Spleen (tissue), 7 donors: ENCODE data around the gene FMOD.
"Not testable (repeated sequence)": the region's sequence is repeated elsewhere in the genome, so short reads cannot be mapped to it uniquely, and the experiment has no call there.

Source experiments
- CTCF ChIP-seq, 11 experiments: fragments of 200-600 bp in 7 of 11; fragments of 450-650 bp in 4 of 11; sonication (generic) in 4 of 11; IDR thresholded peaks in 8 of 11; conservative IDR thresholded peaks in 3 of 11; 1 replicate in 7 of 11; 2 replicates in 4 of 11; pipeline versions ENCODE4 v1.4.0 to v1.8.0; 2016 to 2021; ENCODE audit warnings: antibody characterized with exemption in 11 of 11, inconsistent platforms in 4 of 11, mild to moderate bottlenecking in 1 of 11
- POLR2A ChIP-seq, 3 donors: fragments of 450-650 bp; IDR thresholded peaks; one replicate each; pipeline ENCODE4 v1.5.1; 2017; ENCODE audit warnings: antibody characterized with exemption in 3 of 3, mild to moderate bottlenecking in 1 of 3
- donor health status: DM: no; HTN: no; CAD: no; lungs with moderate emphysema.
- donor health status: DM: no; HTN: no; CAD: no.
- donor health status: DM: no; HTN: no; CAD: no.

DNA sequence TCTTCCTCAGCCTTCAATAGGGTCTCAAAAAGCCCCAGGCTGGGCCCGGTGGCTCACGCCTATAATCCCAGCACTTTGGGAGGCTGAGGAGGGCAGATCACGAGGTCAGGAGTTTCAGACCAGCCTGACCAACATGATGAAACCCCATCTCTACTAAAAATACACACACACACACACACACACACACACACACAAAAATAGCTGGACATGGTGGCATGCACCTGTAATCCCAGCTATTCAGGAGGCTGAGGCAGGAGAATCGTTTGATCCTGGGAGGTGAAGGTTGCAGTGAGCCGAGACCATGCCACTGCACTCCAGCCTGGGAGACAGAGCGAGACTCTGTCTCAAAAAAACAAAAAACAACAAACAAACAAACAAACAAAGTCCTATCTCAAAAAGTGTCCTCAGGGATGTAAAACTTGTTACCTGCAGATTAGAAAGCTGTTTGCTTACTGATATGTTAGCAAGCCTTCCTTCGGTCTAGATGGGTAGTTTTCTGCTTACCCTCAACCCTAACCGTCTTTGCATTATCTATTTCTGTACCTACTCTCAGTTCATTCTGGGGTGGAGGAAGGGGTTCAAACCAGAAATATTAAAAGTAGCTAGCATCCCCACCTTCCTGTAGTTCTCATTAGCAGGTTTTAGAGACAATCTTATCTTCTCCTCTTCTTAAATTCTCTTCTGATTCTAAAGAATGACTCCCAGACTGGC lies 51.0 kb downstream of the FMOD start:
- not testable (repeated sequence) for TF ChIP-seq CTCF (IDR thresholded peaks at IDR 0.05 in 8 of 11, conservative IDR thresholded peaks at IDR 0.05 in 3 of 11); POLR2A (IDR thresholded peaks at IDR 0.05)
